HepG2 (cell line): ENCODE measurements around the gene NFYC.

Experiments used
- FOXM1 ChIP-seq: sonication (generic); formaldehyde crosslinking; IDR thresholded peaks from 2 replicates; pipeline ENCODE4 v1.5.0; 2020; ENCODE audit warnings: missing genetic modification reagents
- GABPB1 ChIP-seq: IDR thresholded peaks from 2 replicates; pipeline ENCODE4 v1.6.1; 2016; ENCODE audit warnings: mild to moderate bottlenecking, missing genetic modification reagents, moderate library complexity, missing compliant biosample characterization
- HMGXB4 ChIP-seq, 2 experiments: sonication (generic) in 1 of 2; formaldehyde crosslinking in 1 of 2; IDR thresholded peaks; 2 replicates each; pipeline versions ENCODE4 v1.4.0 to v1.6.1; 2018 to 2020; ENCODE audit warnings: missing genetic modification reagents in 2 of 2, borderline replicate concordance in 1 of 2, low read depth in 1 of 2, mild to moderate bottlenecking in 1 of 2, missing biosample characterization in 1 of 2
- JUN ChIP-seq: sonication (generic); formaldehyde crosslinking; IDR thresholded peaks from 2 replicates; pipeline ENCODE4 v1.4.0; 2020; ENCODE audit warnings: mild to moderate bottlenecking, missing genetic modification reagents
- POLR2AphosphoS5 ChIP-seq: IDR thresholded peaks from 2 replicates; pipeline ENCODE4 v1.6.1; 2012; ENCODE audit warnings: low read depth, low read length
- TCF7L2 ChIP-seq: IDR thresholded peaks from 2 replicates; pipeline ENCODE4 v1.6.1; 2011; ENCODE audit warnings: mild to moderate bottlenecking, low read depth, low read length, moderate library complexity
- TFE3 ChIP-seq: IDR thresholded peaks from 2 replicates; pipeline ENCODE4 v1.6.1; 2016
- ZBTB43 ChIP-seq: sonication (generic); formaldehyde crosslinking; conservative IDR thresholded peaks from 2 replicates; pipeline ENCODE4 v1.4.0; 2020; ENCODE audit warnings: missing genetic modification reagents
- ZNF512 ChIP-seq: sonication (generic); formaldehyde crosslinking; IDR thresholded peaks from 2 replicates; pipeline ENCODE4 v1.4.0; 2020; ENCODE audit warnings: mild to moderate bottlenecking, missing genetic modification reagents
- ZNF639 ChIP-seq: conservative IDR thresholded peaks from 2 replicates; pipeline ENCODE4 v1.6.1; 2018; ENCODE audit warnings: missing genetic modification reagents
- ZSCAN12 ChIP-seq: sonication (generic); formaldehyde crosslinking; IDR thresholded peaks from 2 replicates; pipeline ENCODE4 v1.9.0; 2021; ENCODE audit warnings: mild to moderate bottlenecking, missing genetic modification reagents

- TF ChIP-seq TFE3 (no peak), GABPB1 (CRISPR knock-in tag) (no peak), ZBTB43 (CRISPR knock-in tag) (no peak), ZSCAN12 (no peak), ZNF512 (CRISPR knock-in tag) (no peak), FOXM1 (CRISPR knock-in tag) (no peak), ZNF639 (CRISPR knock-in tag) (no peak), JUN (CRISPR knock-in tag) (no peak), HMGXB4 (CRISPR knock-in tag; IDR thresholded peaks at IDR 0.05; ENCODE audit: borderline replicate concordance in 1 of 2, low read depth in 1 of 2) (no peak), TCF7L2 (no peak), POLR2AphosphoS5 (no peak)
These were observed 110.2 kb downstream of the NFYC start for GRCh38 chr1:40801742-40802077.
